Heart left ventricle (tissue), 13 donors: ENCODE measurements around the gene BATF.

Experiments
- POLR2A ChIP-seq, 2 donors: fragments of 450-650 bp; IDR thresholded peaks; one replicate each; pipeline ENCODE4 v1.6.1; 2017; ENCODE audit warnings: antibody characterized with exemption in 2 of 2, mild to moderate bottlenecking in 2 of 2, moderate library complexity in 2 of 2
- TF ChIP-seq, protein P1 (sequence below), 12 donors: fragments of 200-600 bp; sonication (generic) in 4 of 12; IDR thresholded peaks; one replicate each; pipeline versions ENCODE4 v1.5.0 to v1.8.0; 2018 to 2022; ENCODE audit warnings: antibody characterized with exemption in 12 of 12, mild to moderate bottlenecking in 5 of 12
- donor health status: ischemic (EF 13 %, LVEDD 7.1; RV severe dilation, severe dysfunction).
- donor health status: DM: no; HTN: yes; CAD: no.
- donor health status: DM: no; HTN: no; CAD: no.
- donor health status: ischemic (EF 25% LVEDD 6.9; RV normal size, moderate dysfunction).
- donor health status: ischemic (EF 25% LVEDD 5.7; RV mildly dilated, moderate dysfunction).
- donor health status: ischemic (EF 35%, LVEDD 5.7; RV mildly dilated, moderate dysfunction).
- donor health status: nonischemic (EF 11% LVEDD 7.7; RV severe dilation, severe dysfunction).
- donor health status: DM: yes; HTN: yes; CAD: no.
- donor health status: PGD.
- donor health status: ischemic (EF 29% LVEDD 5.4; RV normal size, mild dysfunction).
- donor health status: nonischemic (EF 23%, LVEDD 6.1; RV moderate dilation, normal function).

DNA sequence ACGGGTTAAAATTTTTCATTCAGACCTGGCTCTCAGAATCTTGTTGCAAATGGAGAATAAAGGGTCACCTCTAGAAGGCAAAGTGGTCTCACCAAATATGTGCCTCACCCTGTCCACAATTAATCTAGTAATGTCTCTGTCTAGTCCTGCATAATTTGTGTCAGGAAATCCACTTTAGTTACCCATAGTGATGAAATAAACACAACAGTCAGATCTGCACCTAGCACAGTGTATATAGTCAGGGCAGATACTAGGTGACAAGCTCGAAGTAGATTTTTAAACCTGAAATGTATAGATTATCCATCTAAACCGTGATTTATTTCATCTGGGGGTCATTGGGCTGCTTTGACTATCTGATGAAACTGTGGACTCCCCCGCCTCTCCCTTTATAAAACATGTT is 40.2 kb downstream of the BATF start:
- TF ChIP-seq, protein P1, sequence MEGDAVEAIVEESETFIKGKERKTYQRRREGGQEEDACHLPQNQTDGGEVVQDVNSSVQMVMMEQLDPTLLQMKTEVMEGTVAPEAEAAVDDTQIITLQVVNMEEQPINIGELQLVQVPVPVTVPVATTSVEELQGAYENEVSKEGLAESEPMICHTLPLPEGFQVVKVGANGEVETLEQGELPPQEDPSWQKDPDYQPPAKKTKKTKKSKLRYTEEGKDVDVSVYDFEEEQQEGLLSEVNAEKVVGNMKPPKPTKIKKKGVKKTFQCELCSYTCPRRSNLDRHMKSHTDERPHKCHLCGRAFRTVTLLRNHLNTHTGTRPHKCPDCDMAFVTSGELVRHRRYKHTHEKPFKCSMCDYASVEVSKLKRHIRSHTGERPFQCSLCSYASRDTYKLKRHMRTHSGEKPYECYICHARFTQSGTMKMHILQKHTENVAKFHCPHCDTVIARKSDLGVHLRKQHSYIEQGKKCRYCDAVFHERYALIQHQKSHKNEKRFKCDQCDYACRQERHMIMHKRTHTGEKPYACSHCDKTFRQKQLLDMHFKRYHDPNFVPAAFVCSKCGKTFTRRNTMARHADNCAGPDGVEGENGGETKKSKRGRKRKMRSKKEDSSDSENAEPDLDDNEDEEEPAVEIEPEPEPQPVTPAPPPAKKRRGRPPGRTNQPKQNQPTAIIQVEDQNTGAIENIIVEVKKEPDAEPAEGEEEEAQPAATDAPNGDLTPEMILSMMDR (IDR thresholded peaks at IDR 0.05) = no peak
- TF ChIP-seq POLR2A (IDR thresholded peaks at IDR 0.05) = no peak
